Mammary microvascular endothelial cell (primary cell): ENCODE results near the gene SYT10. TPM values are rescaled to one million over a fixed set of nuclear protein-coding genes. Genes with fewer than 3 reads are reported as not detected.

ENCODE experiments used
- total RNA-seq: library from RNA; depleted of rRNA; stranded (reverse); fragments of >200 nt; gene quantifications from 2 replicates; pipeline ENCODE4 v1.2.3, GENCODE V29; 2015

SYT10 gene, protein sequence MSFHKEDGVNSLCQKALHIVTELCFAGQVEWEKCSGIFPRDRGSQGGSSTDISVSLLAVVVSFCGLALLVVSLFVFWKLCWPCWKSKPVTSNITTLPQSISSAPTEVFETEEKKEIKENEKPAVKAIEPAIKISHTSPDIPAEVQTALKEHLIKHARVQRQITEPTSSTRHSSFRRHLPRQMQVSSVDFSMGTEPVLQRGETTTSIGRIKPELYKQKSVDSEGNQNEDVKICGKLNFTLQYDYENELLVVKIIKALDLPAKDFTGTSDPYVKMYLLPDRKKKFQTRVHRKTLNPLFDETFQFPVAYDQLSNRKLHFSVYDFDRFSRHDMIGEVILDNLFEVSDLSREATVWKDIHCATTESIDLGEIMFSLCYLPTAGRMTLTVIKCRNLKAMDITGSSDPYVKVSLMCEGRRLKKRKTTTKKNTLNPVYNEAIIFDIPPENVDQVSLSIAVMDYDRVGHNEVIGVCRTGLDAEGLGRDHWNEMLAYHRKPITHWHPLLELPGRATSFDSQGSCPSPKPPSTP
- not detected in 2 replicates for total RNA-seq

DNA sequence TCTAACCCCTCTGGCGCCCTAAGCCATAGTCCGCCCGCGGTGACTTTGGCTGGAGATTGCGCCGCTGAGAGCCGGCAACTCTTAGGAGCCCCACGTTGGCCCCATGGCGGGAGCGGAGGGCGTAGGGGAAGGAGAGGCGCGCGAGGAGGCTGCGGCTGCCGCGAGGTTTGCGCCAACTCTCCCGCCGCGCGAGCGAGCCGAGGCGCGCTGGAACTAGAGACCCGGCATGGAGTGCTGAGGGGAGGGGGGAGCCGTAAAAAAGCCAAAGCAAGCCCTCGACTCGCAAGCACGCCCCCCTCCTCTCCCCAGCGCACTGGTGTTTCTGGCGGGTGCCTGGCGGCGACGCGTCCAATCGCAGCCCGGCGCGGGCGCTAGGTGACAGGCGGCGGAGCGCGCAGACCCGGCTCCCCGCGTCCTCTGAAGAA is at the start of gene SYT10:
SYT10 (minus strand) TSS at position 233 of the 425 bp plus-strand sequence. CDS start 297 bp downstream, outside the sequence.

